Measurements from ENCODE around the gene NTRK1. TPM values are rescaled to one million over a fixed set of nuclear protein-coding genes. Genes with fewer than 3 reads are reported as not detected.

NTRK1 gene
- total and polyA plus RNA-seq, 2 of the 4 experiments (the other 2 are of a cell fraction) = not detected

DNA sequence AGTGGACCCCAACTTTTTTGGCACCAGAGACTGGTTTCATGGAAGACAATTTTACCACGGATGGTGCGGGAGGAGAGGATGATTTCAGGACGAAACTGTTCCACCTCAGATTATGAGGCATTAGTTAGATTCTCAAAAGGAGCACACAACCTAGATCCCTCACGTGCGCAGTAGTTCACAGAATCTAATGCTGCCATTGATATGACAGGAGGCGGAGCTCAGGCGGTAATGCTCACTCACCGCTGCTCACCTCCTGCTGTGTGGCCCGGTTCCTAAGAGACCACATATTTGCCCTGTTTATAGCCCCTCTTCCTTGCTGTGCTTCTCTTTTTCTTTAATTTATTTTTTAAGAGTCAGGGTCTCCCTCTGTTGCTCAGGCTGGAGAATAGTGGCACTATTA is 4.6 kb downstream of the NTRK1 start:
- Histone ChIP-seq H3K27me3 (ENCODE audit: control insufficient read depth, insufficient read depth, low read length) (peaks cover 66% of the 10 kb centered on the region), H2AFZ (replicated peaks; ENCODE audit: low read length, poor library complexity) (no peak overlapping the region), H4K91ac (ENCODE audit: insufficient read depth, low read depth, low read length) (no peak overlapping the region), H3K27ac (ENCODE audit: insufficient read depth, low read length) (no peak overlapping the region), H3K79me1 (ENCODE audit: low read depth in 1 of 2, low read length in 2 of 2) (no peaks in the 10 kb centered on the region), H3K9ac (ENCODE audit: low read depth, low read length) (no peak overlapping the region), H3K36me3 (ENCODE audit: control insufficient read depth, insufficient read depth, low read length) (no peaks in the 10 kb centered on the region), H3K14ac (replicated peaks; ENCODE audit: low read depth, low read length) (no peak overlapping the region), H3K56ac (ENCODE audit: extremely low read depth, insufficient read depth, low read length) (no peak overlapping the region), H4K5ac (ENCODE audit: low read depth, low read length) (no peak overlapping the region), H3K23ac (ENCODE audit: low read depth, low read length) (no peak overlapping the region), H2BK120ac (ENCODE audit: low read depth, low read length) (no peak overlapping the region), H3K4me3 (ENCODE audit: insufficient read depth, low read depth, low read length) (no peak overlapping the region), H2BK15ac (ENCODE audit: low read depth, low read length) (no peak overlapping the region), H3K4me2 (ENCODE audit: low read depth, low read length) (no peak overlapping the region), H2BK20ac (ENCODE audit: low read depth, low read length) (no peak overlapping the region), H3K9me1 (ENCODE audit: insufficient read depth, low read length) (peaks cover 1% of the 10 kb centered on the region; the same call in 1 of the 2 replicates), H2BK5ac (ENCODE audit: low read depth, low read length, poor library complexity, severe bottlenecking) (no peak overlapping the region), H2AK9ac (replicated peaks; ENCODE audit: low read depth, low read length, poor library complexity) (no peak overlapping the region), H3K18ac (ENCODE audit: low read depth, low read length) (no peak overlapping the region), H4K8ac (ENCODE audit: low read depth in 2 of 2, low read length in 2 of 2) (no peak overlapping the region), H3K4ac (ENCODE audit: low read depth, low read length) (no peak overlapping the region), H4K20me1 (ENCODE audit: insufficient read depth, low read length) (0 out of 2 replicates have a peak, but pooled peaks cover 5% of the 10 kb centered on the region), H3K9me3 (ENCODE audit: control insufficient read depth, insufficient read depth, low read length) (no peaks in the 10 kb centered on the region), H2AK5ac (ENCODE audit: low read depth, low read length) (no peak overlapping the region), H3K4me1 (ENCODE audit: control insufficient read depth, insufficient read depth, low read length) (peaks cover 4% of the 10 kb centered on the region)
- 92% methylated on average over 2 of the region's 9 CpGs; no CpG with 5 or more reads in 1 of the 2 experiments for WGBS, 2 experiments (ENCODE audit: extremely low coverage in 2 of 2, insufficient read length in 1 of 2)
- DNase-seq = no peak
- TF ChIP-seq RCOR1 (IDR thresholded peaks at IDR 0.05; ENCODE audit: insufficient replicate concordance, low read length) (no peak), NFE2L2 (IDR thresholded peaks at IDR 0.05; ENCODE audit: low read depth, low read length) (no peak), CHD1 (IDR thresholded peaks at IDR 0.05; ENCODE audit: low read depth, low read length) (no peak), POLR2A (IDR thresholded peaks at IDR 0.05; ENCODE audit: low read depth, low read length) (no peak), MAFK (IDR thresholded peaks at IDR 0.05; ENCODE audit: low read depth, low read length) (no peak), CEBPB (IDR thresholded peaks at IDR 0.05; ENCODE audit: low read depth, low read length) (no peak), SMC3 (IDR thresholded peaks at IDR 0.05; ENCODE audit: low read depth, low read length) (no peak), MXI1 (IDR thresholded peaks at IDR 0.05; ENCODE audit: borderline replicate concordance, low read depth, low read length) (no peak), BHLHE40 (IDR thresholded peaks at IDR 0.05; ENCODE audit: low read depth, low read length) (no peak), RFX5 (IDR thresholded peaks at IDR 0.05; ENCODE audit: low read depth, low read length) (no peak), RAD21 (IDR thresholded peaks at IDR 0.05; ENCODE audit: low read length) (no peak), FOS (IDR thresholded peaks at IDR 0.05; ENCODE audit: low read depth, low read length) (no peak), MAZ (IDR thresholded peaks at IDR 0.05; ENCODE audit: borderline replicate concordance, low read depth, low read length) (no peak)
- TF ChIP-seq, protein P1, sequence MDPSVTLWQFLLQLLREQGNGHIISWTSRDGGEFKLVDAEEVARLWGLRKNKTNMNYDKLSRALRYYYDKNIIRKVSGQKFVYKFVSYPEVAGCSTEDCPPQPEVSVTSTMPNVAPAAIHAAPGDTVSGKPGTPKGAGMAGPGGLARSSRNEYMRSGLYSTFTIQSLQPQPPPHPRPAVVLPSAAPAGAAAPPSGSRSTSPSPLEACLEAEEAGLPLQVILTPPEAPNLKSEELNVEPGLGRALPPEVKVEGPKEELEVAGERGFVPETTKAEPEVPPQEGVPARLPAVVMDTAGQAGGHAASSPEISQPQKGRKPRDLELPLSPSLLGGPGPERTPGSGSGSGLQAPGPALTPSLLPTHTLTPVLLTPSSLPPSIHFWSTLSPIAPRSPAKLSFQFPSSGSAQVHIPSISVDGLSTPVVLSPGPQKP (IDR thresholded peaks at IDR 0.05; ENCODE audit: borderline replicate concordance, low read depth, low read length) = no peak
- TF ChIP-seq, protein P2, sequence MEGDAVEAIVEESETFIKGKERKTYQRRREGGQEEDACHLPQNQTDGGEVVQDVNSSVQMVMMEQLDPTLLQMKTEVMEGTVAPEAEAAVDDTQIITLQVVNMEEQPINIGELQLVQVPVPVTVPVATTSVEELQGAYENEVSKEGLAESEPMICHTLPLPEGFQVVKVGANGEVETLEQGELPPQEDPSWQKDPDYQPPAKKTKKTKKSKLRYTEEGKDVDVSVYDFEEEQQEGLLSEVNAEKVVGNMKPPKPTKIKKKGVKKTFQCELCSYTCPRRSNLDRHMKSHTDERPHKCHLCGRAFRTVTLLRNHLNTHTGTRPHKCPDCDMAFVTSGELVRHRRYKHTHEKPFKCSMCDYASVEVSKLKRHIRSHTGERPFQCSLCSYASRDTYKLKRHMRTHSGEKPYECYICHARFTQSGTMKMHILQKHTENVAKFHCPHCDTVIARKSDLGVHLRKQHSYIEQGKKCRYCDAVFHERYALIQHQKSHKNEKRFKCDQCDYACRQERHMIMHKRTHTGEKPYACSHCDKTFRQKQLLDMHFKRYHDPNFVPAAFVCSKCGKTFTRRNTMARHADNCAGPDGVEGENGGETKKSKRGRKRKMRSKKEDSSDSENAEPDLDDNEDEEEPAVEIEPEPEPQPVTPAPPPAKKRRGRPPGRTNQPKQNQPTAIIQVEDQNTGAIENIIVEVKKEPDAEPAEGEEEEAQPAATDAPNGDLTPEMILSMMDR (conservative IDR thresholded peaks at IDR 0.05; ENCODE audit: low read depth, low read length) = no peak
- TF ChIP-seq, protein P3, sequence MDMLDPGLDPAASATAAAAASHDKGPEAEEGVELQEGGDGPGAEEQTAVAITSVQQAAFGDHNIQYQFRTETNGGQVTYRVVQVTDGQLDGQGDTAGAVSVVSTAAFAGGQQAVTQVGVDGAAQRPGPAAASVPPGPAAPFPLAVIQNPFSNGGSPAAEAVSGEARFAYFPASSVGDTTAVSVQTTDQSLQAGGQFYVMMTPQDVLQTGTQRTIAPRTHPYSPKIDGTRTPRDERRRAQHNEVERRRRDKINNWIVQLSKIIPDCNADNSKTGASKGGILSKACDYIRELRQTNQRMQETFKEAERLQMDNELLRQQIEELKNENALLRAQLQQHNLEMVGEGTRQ (IDR thresholded peaks at IDR 0.05; ENCODE audit: low read depth, low read length) = no peak
- intact Hi-C loops (cut with micrococcal nuclease) (no loop called here), in situ Hi-C loops (cut with MboI; ENCODE audit: low sequenced_read_pairs) (no loop called here), dilution Hi-C loops (cut with HindIII; ENCODE audit: low sequenced_read_pairs, unreplicated experiment) (no loop called here)
- no TSS peak for BruUV-seq (replicated peaks)
- no peak for ATAC-seq (ENCODE audit: low read depth)
- POLR2A ChIA-PET (ENCODE audit: unreplicated experiment) = no interaction called here
- CTCF ChIA-PET = no interaction called here
